Activated T-cell treated with anti-CD3 and anti-CD28 coated beads for 4 hours (primary cell): ENCODE measurements around the gene TCP11.
"Not testable (repeated sequence)": the region's sequence is repeated elsewhere in the genome, so short reads cannot be mapped to it uniquely, and the experiment has no call there.

Experiments
- DNase-seq: peaks from one replicate; pipeline ENCODE4 v3.0.0-alpha.2; 2020

TCP11 gene

DNA sequence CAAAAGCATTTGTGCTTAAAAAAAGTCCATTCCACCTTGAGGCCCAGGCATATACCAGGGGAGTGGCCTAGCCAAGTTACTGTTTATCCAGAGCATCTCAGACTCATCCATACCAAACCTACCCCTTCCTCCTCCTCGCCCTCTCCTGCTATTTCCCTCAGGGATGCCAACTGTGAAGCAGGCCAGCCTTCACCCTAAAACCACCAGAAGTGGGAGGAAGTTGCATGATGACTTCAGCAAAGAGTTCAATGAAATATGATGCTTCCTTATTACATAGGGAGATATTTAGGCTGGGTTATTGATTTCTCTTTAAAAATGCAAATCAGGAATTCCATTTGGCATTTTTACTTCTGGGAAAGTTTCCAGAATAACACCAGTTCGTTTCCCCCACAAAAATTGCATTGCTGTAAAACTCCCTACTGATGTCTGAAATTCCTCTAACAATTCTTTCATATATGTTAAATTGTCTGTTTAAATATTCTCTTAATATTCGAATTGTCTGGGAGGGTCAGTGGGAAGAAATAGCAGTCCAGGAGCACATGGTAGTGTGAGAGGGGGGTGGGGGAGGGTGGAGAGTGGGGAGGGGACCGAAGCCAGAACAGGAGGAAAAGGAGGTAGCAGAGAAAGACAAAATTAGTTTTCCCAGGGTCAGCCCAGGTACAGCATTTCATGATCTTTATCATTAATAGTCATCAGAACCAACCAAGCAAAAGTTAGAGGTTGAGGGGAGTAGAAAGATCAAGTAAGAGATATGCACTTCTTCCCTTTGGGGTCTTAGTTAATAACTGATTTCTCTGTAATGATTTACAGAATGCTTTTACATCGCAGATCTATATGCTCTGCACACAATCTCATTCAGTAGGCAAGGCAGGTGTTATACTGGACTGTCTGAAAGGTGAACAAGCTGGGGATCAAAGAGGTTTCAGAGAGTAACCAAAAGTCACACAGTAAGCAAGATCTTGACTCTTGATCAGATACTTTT, 1.7 kb upstream of the TCP11 start:
- DNase-seq: no peak

DNA sequence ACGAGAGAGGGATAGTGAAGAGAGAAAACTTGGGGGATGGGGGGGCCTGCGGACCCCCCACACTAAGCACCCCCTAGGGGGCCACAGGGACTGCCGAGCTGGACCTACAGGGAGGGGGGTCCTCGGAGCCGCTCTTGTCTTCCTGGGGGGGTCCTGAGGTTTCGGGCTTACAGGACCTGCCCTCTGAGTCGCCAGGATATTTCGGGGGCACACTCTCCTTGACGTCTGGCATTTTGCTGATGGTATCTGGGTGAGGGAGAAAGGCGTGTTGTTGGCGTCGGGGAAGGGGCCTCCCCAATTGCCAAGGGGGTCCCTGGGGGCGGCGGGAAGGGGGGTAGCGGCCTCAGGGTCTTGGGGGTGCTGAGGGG, 516 bp downstream of the TCP11 start:
- DNase-seq: no peak

DNA sequence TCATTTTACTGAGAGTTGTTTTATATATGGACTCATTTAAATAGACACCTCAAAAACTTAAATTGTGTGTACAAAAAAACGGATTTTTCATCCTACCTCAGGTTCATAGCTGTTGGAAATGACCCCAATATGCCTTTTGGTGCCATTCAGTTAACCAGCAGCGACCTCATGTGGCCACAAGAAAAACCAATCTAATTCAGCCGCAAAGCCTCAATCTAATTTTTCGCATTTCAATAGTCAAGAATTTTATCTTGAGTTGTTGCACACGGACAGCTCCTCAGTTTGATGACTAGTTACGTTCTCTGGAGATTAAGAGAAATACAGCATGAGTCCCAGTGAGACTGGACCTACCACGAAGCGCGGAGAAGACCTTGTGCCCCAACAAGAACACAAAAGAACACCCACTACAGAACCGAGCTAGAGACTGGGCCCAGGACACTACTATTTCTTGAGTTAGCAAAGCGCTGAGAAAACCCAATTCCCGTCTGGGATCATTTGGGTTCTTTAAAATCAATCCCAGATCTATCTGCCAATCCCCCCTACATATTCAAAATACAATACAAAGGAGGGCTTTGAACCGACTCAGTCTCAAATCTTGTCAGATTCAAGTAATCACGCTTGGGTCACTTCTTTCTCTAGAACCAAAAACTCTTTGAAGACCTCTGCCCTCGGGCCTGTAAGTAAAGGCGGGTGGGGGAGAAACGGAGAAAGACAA, 1.1 kb downstream of the TCP11 start:
- peak; percentile 14 for DNase-seq

DNA sequence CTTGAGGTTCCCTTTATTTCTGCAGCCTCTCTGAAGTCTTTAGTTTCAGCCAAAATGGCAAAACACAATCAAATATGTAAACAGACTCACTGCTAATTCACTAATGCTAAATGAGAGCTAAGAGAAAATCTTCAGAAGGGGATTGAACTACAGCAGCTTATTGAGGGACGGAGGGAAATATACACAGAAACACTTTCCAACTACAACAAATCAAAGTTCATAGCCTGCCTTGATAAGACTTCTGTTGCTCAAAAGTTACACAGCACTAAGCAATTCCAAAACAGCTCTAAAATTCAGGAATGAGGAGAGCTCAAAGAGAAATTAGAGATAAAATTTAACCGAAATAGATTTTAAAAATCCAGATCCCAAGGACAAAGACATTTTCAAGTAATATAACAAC, 1.7 kb downstream of the TCP11 start:
- no peak for DNase-seq

DNA sequence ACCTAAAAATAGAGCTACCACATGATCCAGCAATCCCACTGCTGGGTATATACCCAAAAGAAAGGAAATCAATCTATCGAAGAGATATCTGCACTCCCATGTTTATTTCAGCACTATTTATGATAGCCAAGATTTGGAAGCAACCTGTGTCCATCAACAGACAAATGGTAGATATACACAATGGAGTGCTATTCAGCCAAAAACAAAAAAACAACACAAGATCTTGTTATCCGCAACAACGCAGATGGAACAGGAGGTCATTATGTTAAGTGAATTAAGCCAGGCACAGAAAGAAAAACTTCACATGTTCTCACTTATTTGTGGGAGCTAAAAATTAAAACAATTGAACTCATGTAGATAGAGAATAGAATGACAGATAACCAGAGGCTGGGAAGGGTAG, 2.9 kb downstream of the TCP11 start:
- DNase-seq: not testable (repeated sequence)

DNA sequence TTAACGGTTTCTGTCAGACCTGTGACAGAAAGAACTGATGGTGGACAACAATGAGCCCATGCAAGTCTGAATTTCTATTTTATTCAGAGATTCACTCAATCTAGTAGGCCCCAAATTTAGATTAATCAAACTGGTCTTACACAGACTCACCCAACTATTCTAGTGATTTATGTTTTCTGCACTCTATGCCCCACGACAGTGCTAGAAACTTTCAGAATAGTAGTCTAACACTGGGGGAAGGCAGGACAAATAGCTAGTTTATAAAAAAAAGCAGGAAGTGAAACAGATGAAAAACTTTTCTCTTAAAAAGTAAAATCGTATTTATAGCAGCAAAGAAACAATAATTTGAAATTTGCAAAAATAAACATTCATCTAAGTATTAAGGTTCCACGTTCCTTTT, 5.0 kb downstream of the TCP11 start:
- no peak for DNase-seq

DNA sequence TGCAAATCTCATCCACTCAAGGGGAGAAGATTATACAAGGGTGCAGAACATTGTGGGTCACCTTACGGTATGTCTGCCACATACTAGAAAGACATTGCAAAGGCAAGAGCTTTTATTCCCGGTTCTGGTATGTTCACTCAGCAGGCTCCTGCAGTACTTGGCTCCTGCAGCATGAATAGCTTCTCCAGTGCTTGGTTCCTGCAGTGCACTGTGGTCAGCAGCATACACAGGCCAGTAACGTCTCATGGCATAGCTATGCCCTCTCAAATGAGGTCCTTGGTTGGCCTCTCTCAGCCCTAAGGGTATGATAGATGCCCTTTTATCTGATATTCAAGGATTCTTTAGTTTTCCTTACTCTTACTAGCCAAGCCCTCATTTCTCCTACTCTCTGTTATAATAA, 12.6 kb downstream of the TCP11 start:
- DNase-seq: no peak

DNA sequence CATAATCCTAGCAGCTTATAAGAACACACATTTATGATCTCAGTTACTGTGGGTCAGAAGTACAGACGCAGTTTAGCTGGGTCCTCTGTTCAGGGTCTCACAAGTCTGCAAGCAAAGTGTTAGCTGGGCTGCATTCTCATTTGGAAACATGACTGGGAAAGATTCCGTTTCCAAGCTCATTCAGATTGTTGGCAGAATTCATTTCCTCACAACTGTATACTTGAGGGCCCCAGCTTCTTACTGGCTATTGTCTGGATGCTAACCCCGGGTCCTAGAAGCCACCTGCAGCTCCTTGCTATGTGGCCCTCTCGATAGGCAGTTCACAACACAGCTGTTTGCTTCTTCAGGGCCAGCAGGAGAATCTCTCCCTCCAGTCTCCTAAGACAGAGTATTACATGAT, 13.1 kb downstream of the TCP11 start:
- DNase-seq: no peak

DNA sequence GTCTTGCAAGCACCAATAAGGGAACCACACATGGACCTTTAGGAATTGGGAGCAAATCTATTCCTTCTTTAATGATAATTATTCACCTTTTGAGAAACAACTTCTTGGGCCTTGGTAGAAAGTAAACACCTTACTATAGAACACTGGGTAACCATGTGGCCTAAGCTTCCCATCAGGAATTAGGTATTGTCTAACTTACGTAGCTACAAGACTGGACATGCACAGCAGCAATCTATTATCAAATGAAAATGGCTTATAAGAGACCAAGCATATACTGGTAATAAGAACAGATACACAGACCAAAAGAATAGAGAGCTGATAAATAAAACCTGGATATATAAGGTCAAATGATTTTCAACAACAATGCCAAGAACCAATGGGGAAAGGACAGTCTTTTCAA, 16.8 kb downstream of the TCP11 start:
- DNase-seq: no peak

DNA sequence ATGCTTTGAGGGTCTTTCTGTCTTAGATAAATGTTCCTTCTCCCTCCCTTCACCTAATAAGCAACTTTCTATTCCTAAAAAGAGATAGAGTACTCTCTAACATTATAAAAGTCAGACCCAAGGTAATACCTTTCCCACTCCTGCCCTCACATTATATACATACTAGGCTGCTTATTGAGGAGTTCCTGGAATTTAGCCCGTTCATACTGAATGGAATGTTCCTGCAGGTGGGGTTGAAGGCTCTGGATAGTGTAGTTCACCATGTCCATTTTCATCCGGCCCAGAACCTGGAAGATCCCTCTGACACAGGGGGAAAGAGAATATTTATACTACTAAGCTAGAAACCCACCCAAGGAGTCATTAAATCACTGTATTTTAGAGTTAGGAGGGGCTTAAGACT, 20.4 kb downstream of the TCP11 start:
- no peak for DNase-seq

DNA sequence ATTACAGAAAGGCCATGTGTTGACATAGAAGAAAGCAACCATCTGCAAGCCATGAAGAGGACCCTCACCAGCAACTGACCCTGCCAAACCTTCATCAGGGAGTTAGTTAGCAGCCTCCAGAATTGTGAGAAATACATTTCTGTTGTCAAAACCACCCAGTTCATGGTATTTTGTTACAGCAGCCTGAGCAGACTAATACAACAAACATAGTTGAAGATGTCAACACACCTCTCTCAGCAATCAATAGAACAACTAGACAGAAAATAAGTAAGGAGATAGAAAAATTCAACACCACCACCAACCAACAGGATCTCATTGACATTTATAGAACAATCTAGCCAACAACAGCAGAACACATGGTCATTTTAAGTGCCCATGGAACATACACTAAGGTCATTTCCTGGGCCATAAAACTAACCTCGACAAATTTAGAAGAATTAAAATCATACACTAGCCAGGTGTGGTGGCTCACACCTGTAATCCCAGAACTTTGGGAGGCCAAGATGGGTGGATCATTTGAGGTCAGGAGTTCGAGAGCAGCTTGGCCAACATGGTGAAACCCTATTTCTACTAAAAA, 32.7 kb downstream of the TCP11 start:
- no peak for DNase-seq

DNA sequence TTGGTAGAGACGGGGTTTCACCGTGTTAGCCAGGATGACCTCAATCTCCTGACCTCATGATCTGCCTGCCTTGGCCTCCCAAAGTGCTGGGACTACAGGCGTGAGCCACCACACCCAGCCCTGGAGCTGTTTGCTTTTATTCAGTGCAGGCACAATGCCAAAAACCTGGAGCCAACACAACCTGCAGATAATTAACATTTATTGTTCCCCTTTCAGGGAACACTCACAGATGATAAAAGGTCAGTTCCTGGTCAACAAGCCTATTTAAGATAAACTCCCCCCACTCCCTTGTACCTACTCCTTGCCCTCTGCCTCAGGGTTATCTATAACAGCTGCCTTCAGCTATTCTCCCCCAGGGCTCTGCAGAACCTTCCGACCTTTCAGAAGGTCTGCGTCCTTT, 33.4 kb downstream of the TCP11 start:
- not testable (repeated sequence) for DNase-seq

DNA sequence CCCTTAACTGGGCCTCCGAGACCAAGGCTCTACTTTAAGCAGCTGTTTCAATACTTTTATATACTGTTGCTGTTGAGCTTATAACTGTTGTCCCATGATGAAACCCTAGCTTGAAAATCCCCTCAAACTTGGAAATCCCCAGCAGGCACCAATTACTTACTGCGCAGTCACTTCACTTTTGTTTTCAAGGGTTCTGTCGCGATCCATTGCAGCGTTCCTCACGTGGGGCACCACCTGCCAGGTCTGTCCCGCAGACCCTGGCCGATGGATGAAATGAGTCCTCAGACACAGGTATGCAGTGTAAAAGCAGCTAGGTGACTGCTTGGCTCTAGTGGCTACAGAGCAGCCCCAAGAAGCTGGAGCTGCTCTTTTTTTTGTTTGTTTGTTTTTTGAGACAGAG, 33.9 kb downstream of the TCP11 start:
- DNase-seq: not testable (repeated sequence)

DNA sequence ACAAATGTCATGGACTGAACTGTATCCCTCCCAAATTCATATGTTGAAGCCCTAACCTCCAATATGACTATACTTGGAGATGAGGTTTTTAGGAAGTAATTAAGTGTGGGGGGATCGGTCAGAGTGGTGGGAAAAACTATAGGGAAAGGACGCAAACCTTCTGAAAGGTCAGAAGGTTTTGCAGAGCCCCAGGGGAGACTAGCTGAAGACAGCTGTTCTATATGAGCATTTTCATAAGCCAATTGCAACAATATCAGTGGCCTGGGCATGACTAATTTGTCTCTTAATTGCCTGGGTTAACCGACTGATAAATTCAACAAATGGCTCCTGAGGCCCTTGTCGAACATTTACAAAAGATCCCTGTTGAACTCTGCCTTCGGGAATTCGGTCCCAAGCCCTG, 35.1 kb downstream of the TCP11 start:
- DNase-seq: not testable (repeated sequence)

DNA sequence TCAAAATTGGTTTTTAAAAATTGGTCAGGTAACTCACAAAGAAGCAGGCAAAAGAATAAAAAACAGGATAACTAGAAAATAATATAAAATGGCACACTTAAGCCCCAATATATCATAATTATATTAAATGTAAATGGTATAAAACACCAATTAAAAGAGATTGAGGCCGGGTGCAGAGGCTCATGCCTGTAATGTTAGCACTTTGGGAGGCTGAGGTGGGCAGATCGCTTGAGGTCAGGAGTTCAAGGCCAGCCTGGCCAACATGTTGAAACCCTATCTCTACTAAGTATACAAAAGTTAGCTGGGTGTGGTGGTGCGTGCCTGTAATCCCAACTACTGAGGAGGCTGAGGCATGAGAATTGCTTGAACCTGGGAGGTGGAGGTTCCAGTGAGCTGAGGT, 36.1 kb downstream of the TCP11 start:
- no peak for DNase-seq

DNA sequence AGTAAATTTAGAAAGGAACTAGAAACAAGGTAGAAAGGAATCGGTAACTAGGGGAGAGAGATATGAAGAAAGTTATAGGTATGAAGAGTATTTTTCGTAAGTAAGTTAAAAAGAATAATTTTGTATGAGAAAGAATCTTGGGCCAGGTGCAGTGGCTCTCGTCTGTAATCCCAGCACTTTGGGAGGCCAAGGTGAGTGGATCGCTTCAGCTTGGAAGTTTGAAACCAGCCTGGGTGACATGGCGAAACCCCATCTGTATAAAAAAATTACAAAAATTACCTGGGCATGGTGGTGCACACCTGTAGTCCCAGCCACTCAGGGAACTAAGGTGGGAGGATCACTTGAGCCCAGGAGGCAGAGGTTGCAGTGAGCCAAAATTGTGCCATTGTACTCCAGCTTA, 42.0 kb downstream of the TCP11 start:
- no peak for DNase-seq

DNA sequence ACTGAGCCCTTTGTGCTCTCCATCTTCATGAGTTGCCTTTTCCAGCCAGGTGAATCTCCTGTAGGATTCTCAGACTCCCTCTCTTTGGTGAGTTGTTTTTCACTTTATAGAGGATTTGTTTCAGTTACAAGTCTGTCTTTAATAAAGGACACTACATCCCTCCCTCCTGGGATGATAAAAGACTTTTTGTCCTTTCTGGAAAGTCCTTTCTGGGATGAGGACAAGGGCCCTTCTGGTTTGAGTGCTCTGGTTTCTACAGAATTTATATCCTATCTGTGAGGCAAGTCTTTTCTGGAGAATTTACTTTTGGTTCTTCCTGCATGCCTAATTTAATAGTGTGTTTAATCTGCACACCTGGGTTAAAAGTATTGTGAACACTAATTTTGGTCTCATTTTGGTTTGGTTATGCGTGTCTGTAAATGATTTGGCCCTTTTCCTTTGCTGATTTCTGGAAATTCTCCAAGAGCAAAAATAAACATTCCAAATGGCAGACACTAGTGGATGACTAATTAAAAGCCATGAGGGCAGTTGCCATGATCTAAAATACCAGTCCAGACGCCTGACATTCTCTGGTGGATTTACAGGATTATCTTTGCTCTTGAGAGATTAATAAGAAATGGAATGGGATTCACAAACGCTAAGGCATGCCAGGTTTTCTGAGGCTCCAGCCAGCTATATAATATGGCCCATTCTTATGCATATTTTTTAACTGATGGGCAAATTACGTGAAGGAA, 44.8 kb downstream of the TCP11 start:
- DNase-seq: no peak

DNA sequence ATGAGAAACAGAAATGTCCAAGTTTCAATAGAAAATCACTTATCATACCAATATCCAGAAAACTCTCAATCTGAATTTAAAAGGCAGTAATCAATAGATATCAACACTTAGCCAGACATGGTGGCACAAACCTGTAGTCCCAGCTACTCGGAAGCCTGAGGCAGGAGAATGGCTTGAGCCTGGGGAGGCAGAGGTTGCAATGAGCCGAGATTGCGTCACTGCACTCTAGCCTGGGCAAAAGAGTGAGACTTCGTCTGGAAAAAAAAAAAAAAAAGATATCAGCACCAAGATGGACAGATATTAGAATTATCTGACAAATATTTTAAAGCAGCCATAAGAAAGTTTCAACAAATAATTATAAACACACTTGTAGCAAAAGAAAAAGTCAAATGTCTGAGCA, 47.0 kb downstream of the TCP11 start:
- DNase-seq: no peak

DNA sequence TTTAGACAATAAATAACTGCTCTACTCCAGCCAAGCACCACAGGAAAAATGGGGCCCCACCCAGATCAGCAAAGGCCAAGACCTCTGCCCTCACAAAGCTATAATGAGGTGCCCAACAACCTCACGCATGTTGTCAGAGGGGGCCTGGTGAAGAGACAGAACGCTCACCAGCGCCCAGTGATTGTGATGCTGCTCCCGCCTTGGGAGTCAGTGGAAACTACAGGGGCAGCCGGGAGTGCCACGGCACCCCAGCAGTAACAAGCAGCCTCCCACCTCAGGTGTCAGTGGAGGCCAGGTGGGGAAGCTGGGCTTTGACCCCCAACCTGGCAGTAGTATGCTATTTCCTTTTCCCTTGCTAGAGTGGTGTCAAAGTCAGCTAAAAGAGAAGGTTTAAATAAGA, 47.4 kb downstream of the TCP11 start:
- DNase-seq: no peak

DNA sequence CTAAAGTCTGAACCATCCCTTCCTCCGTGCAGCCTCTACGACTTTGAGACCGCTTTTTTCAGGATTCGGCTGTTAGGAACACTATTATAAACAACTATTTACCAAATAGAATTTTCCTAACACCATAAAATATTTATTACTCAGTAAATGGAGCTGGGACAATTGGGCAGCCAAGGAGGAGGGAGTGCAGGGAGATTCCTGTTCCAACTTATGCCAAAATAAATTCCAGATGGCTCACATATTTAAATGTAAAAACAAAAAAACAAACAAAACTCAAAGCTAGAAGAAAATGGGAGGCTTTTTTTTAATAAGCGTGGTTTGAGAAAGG, 48.1 kb downstream of the TCP11 start:
- DNase-seq: no peak

DNA sequence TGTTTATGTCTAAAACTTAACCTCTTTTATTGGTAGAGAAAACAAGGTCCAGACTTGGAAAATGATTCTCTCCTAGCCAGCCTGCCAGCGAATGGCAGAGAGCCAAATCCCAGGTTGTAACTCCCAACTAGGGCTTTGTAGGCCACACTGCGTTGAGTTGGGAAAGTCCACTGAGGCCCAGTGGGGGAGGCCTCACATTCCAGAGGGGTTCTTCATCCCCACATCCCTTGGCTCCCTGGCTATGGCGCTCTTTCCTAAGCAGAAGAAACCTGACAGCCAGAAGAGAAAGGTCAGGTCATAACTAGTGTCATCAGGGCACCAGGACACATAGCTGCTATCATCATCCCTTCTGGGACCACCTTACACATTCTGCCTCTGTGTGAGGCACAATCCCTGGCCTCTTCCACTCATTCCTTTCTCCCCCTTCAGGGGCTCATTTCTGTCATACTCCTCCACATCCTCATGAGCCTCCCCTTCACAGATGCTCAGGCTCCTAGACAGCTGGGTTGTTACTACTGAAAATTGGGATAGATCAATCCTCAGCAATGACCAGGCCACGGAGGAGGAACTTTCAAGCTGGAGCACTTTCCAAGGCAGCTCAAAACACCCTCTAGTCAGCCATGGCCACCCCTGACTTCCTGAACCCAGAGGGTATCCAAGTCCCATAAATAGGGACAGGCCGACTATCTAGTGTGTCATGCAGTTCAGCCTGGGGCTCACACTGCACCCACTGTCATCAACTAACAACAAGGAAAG, 48.6 kb downstream of the TCP11 start:
- DNase-seq: no peak

DNA sequence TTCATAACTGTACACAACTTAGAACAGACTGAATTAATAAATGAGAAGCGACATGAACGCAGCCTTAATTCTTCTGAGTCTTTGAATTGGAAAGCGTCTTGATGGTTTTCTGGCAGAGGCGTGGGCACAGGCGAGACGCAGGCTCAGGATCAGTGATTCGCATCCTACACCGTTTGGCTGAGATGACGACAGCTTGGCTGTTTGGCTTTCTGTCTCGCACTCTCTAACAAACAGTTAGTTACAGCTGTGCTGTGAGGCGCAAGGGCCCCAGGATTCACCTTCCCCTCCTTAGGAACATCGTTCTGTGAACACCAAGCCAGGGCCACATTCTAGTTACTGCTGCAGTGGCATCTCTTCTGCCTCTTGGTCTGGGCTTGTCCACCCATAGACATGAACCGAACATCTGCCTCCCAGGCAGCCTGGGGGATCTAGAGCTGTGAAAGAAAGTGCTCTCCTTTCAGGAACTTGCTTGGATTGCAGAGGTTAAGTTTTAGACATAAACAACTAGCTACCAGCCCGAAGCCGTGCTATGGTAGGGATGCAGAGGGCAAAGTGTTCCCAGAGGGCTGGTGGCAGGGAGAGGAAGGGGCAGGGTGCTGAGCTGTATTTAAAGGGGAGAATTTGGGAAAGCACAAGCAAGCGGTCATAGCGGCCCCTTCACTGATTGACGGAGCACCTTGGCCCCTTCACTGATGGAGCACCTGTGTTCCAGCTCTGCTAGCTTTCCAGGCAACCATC, 49.6 kb downstream of the TCP11 start:
- DNase-seq: no peak
